Lung (tissue), 12 donors: ENCODE data around the gene PFKFB2. TPM values are rescaled to one million over a fixed set of nuclear protein-coding genes. Genes with fewer than 3 reads are reported as not detected.

Experiments used
- ATAC-seq: fragments of 200-7000 bp; cut with Tn5 transposase; one replicate; pipeline ENCODE4 v1.9.1; 2020; ENCODE audit warnings: moderate number of reproducible peaks; ENCODE audit not compliant: insufficient read depth, low FRiP score
- DNase-seq, 3 donors: peaks; one replicate each; pipeline ENCODE4 v3.0.0-alpha.2; 2013 to 2017
- H3K27ac ChIP-seq, 2 donors: one replicate each; pipeline ENCODE4 v1.5.1; 2013; ENCODE audit warnings: mild to moderate bottlenecking in 2 of 2, moderate library complexity in 2 of 2, control low read depth in 1 of 2, inconsistent platforms in 1 of 2, low read depth in 1 of 2, low read length in 1 of 2
- H3K27me3 ChIP-seq, 3 donors: one replicate each; pipeline ENCODE4 v1.5.1; 2013; ENCODE audit warnings: low read length in 2 of 3; ENCODE audit not compliant: control insufficient read depth in 3 of 3, insufficient read depth in 3 of 3
- H3K36me3 ChIP-seq, 4 donors: one replicate each; pipeline ENCODE4 v1.5.1; 2013; ENCODE audit warnings: low read length in 4 of 4, mild to moderate bottlenecking in 1 of 4, moderate library complexity in 1 of 4; ENCODE audit not compliant: control insufficient read depth in 4 of 4, insufficient read depth in 4 of 4
- H3K4me1 ChIP-seq, 5 donors: one replicate each; pipeline ENCODE4 v1.5.1; 2013; ENCODE audit warnings: low read length in 5 of 5, mild to moderate bottlenecking in 2 of 5, moderate library complexity in 1 of 5; ENCODE audit not compliant: control insufficient read depth in 5 of 5, insufficient read depth in 5 of 5
- H3K4me3 ChIP-seq: one replicate; pipeline ENCODE4 v1.5.1; 2013; ENCODE audit warnings: mild to moderate bottlenecking, control low read depth, moderate library complexity
- H3K9ac ChIP-seq, 2 donors: one replicate each; pipeline ENCODE4 v1.5.1; 2013; ENCODE audit warnings: low read length in 2 of 2, control low read depth in 1 of 2; ENCODE audit not compliant: insufficient read depth in 1 of 2
- H3K9me3 ChIP-seq, 4 donors: one replicate each; pipeline ENCODE4 v1.5.1; 2013; ENCODE audit warnings: low read length in 3 of 4, mild to moderate bottlenecking in 1 of 4, moderate library complexity in 1 of 4; ENCODE audit not compliant: control insufficient read depth in 4 of 4, insufficient read depth in 3 of 4
- whole genome bisulfite sequencing, 2 donors: extraction: QIAGEN DNeasy Blood & Tissue Kit; methylation state at CpG; one replicate each; pipeline ENCODE4 v1.1.7; 2013; 5-methylcytosine and 5-hydroxymethylcytosine counted together
- polyA plus RNA-seq, 2 donors: library from polyadenylated mRNA; stranded (reverse); fragments of 200-250 nt; gene quantifications; one replicate each; pipeline ENCODE4 v1.2.1, GENCODE V29; 2013
- total RNA-seq, 2 donors: library from RNA; depleted of rRNA in 1 of 2; stranded (reverse); fragments of >200 nt in 1 of 2; gene quantifications; one replicate each; pipeline ENCODE4 v1.2.1, GENCODE V29; 2014 to 2021
- TF ChIP-seq, protein P1 (sequence below): IDR thresholded peaks from 2 replicates; pipeline ENCODE4 v1.5.1; 2012; ENCODE audit warnings: mild to moderate bottlenecking; ENCODE audit errors: control extremely low read depth, extremely low read depth
- donor health status: control.
- donor health status: control.
- donor health status: Bipolar disorder and iron deficiency.
- donor health status: healthy.
- donor health status: DM: yes; HTN: yes; CAD: no.

Gene PFKFB2
- total and polyA plus RNA-seq, 4 donors = 19.9 to 52.3 (median 39.6) TPM

DNA sequence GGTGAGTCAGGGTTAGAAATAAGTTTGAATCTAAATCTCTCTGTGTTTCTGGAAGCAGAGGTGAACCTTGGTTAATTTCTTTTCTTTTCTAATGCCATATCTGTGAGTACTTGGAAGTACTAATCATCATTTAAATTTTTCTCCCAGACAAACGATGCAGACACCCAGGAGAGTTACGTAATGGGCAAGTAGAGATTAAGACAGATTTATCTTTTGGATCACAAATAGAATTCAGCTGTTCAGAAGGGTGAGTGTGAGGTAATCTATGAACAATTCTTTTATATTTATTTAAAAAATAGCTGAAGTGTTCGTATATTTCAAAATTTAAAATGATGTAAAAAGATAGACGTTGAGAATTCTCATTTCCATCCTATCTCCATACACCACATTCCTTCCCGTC, 62.2 kb downstream of the PFKFB2 start:
- Histone ChIP-seq H3K4me3 (no peak overlapping the region), H3K4me1 (no peaks in the 10 kb centered on the region), H3K27ac (no peak overlapping the region), H3K9me3 (no peaks in the 10 kb centered on the region), H3K27me3 (peaks cover 0 to under 1% (median 0%) of the 10 kb centered on the region in 3 donors), H3K36me3 (no peaks in the 10 kb centered on the region), H3K9ac (no peak overlapping the region)
- 72 to 85% methylated on average over 5 of the region's 5 CpGs for WGBS, 2 donors
- ATAC-seq = no peak
- TF ChIP-seq, protein P1, sequence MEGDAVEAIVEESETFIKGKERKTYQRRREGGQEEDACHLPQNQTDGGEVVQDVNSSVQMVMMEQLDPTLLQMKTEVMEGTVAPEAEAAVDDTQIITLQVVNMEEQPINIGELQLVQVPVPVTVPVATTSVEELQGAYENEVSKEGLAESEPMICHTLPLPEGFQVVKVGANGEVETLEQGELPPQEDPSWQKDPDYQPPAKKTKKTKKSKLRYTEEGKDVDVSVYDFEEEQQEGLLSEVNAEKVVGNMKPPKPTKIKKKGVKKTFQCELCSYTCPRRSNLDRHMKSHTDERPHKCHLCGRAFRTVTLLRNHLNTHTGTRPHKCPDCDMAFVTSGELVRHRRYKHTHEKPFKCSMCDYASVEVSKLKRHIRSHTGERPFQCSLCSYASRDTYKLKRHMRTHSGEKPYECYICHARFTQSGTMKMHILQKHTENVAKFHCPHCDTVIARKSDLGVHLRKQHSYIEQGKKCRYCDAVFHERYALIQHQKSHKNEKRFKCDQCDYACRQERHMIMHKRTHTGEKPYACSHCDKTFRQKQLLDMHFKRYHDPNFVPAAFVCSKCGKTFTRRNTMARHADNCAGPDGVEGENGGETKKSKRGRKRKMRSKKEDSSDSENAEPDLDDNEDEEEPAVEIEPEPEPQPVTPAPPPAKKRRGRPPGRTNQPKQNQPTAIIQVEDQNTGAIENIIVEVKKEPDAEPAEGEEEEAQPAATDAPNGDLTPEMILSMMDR = no peak
- DNase-seq = no peak

GRCh38 chr1:207124389-207124788, 71.3 kb downstream of the PFKFB2 start:
- ATAC-seq (no peak), DNase-seq (no peak)
- Histone ChIP-seq H3K4me3 (no peak overlapping the region), H3K9me3 (peaks cover 0 to 18% (median 5%) of the 10 kb centered on the region in 4 donors), H3K27me3 (no peaks in the 10 kb centered on the region), H3K9ac (no peak overlapping the region), H3K4me1 (no peaks in the 10 kb centered on the region), H3K27ac (no peak overlapping the region), H3K36me3 (peaks cover 0 to 3% (median 2%) of the 10 kb centered on the region in 4 donors)
- 87 to 92% methylated on average over 3 of the region's 3 CpGs for WGBS, 2 donors
- TF ChIP-seq, protein P1 = no peak

- DNase-seq (no peak), ATAC-seq (no peak)
- H3K4me1 ChIP-seq = no peaks in the 10 kb centered on the region
- no peaks in the 10 kb centered on the region for H3K27me3 ChIP-seq
- no peak overlapping the region for H3K27ac ChIP-seq
- H3K9ac ChIP-seq = no peak overlapping the region
- TF ChIP-seq, protein P1 = no peak
- H3K4me3 ChIP-seq = no peak overlapping the region
- peaks cover 0 to 3% (median 2%) of the 10 kb centered on the region in 4 donors for H3K36me3 ChIP-seq
- H3K9me3 ChIP-seq = peaks cover 0 to 19% (median 7%) of the 10 kb centered on the region in 4 donors
Measured at GRCh38 chr1:207128336-207128921, 75.4 kb downstream of the PFKFB2 start.

DNA sequence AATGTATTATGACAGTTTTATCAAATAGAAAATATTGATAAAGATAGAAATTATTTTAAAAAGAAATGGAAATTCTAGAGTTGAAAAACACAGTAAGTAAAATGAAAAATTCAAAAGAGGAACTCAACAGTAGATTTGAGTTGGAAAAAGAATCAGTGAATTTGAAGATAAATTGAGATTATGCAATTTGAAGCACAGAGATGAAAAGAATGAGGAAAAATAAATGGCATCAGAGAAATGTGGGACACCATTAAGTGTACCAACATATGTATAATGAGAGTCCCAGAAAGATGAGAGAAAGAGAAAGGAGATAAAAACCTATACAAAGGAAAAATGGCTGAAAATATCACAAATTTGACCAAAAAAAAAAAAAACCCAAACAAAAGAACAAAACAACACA, 76.0 kb downstream of the PFKFB2 start:
- DNase-seq (no peak), ATAC-seq (no peak)
- TF ChIP-seq, protein P1 = no peak
- Histone ChIP-seq H3K27ac (no peak overlapping the region), H3K27me3 (no peaks in the 10 kb centered on the region), H3K36me3 (peaks cover 0 to 3% (median 2%) of the 10 kb centered on the region in 4 donors), H3K9ac (no peak overlapping the region), H3K4me1 (no peaks in the 10 kb centered on the region), H3K4me3 (no peak overlapping the region), H3K9me3 (peaks cover 0 to 19% (median 7%) of the 10 kb centered on the region in 4 donors)
